A549 (cell line): ENCODE results near the gene SPATA13. TPM values are rescaled to one million over a fixed set of nuclear protein-coding genes. Genes with fewer than 3 reads are reported as not detected.
A peak's percentile ranks its signal among the peaks of the same experiment; 100 is the strongest.

Experiments
- ATAC-seq, 2 experiments: fragments of 200-7000 bp in 1 of 2; fragments of >200 bp in 1 of 2; cut with Nextera tagmentation in 1 of 2; cut with Tn5 transposase in 1 of 2; 3 replicates each; pipeline versions ENCODE4 v1.8.0 to v1.9.1; 2018 to 2020; ENCODE audit warnings: mild to moderate bottlenecking in 1 of 2, moderate library complexity in 1 of 2
- CTCF ChIA-PET: fragments of 300-600 bp; sonication (Branson Sonifier 250); formaldehyde crosslinking; extraction: SDS; loops from one replicate; lab custom pipeline; 2021; ENCODE audit warnings: antibody characterized with exemption, inconsistent platforms; lab: Yijun Ruan, JAX
- POLR2A ChIA-PET: fragments of 350-600 bp; formaldehyde crosslinking; extraction: SDS; loops from one replicate; lab custom pipeline; 2021; ENCODE audit warnings: antibody characterized with exemption, inconsistent platforms; lab: Yijun Ruan, JAX
- DNase-seq, 2 experiments: peaks; one replicate each; pipeline versions ENCODE4 v3.0.0 to v3.0.0-alpha.2; 2011 to 2016; ENCODE audit warnings: low read depth in 1 of 2, low spot score in 1 of 2
- FAIRE-seq: peaks from 2 replicates; lab custom pipeline; 2011; peaks lifted over from hg19 to GRCh38; lab: Jason Lieb, UNC
- H3K27ac ChIP-seq, 2 experiments: fragments of >200 bp; sonication (Bioruptor Twin); formaldehyde crosslinking; 3 replicates each; pipeline ENCODE4 v1.5.1; 2016 to 2017
- H3K4me1 ChIP-seq: fragments of >200 bp; sonication (Bioruptor Twin); formaldehyde crosslinking; 3 replicates; pipeline ENCODE4 v1.6.1; 2016
- H3K4me2 ChIP-seq: fragments of >200 bp; sonication (Bioruptor Twin); formaldehyde crosslinking; 3 replicates; pipeline ENCODE4 v1.6.1; 2016
- H3K4me3 ChIP-seq: fragments of >200 bp; sonication (Bioruptor Twin); formaldehyde crosslinking; 3 replicates; pipeline ENCODE4 v1.5.1; 2016
- H3K9me3 ChIP-seq: fragments of >200 bp; sonication (Bioruptor Twin); formaldehyde crosslinking; 3 replicates; pipeline ENCODE4 v1.6.1; 2016
- ATOH8 ChIP-seq: fragments of 250-450 bp; sonication (Bioruptor Pico); IDR thresholded peaks from 2 replicates; pipeline ENCODE4 v1.5.0; 2020; ENCODE audit warnings: low read depth, mild to moderate bottlenecking, moderate library complexity
- BCL3 ChIP-seq: fragments of >200 bp; sonication (Bioruptor Twin); formaldehyde crosslinking; IDR thresholded peaks from 3 replicates; pipeline ENCODE4 v1.6.1; 2016
- CHD2 ChIP-seq: fragments of 150-350 bp; IDR thresholded peaks from 2 replicates; pipeline ENCODE4 v1.6.1; 2014; ENCODE audit warnings: low read length; ENCODE audit not compliant: partially characterized antibody
- E2F6 ChIP-seq: IDR thresholded peaks from 2 replicates; pipeline ENCODE4 v1.6.1; 2012; ENCODE audit warnings: low read depth, borderline replicate concordance
- ESRRA ChIP-seq: fragments of 150-350 bp; IDR thresholded peaks from 2 replicates; pipeline ENCODE4 v1.6.1; 2014; ENCODE audit warnings: mild to moderate bottlenecking, low read length, borderline replicate concordance
- FOSL2 ChIP-seq, 2 experiments: fragments of 450-650 bp in 1 of 2; fragments of >200 bp in 1 of 2; sonication (Bioruptor Twin) in 1 of 2; formaldehyde crosslinking; IDR thresholded peaks; 2 replicates each; pipeline versions ENCODE4 v1.5.0 to v1.6.1; 2016 to 2020; ENCODE audit warnings: mild to moderate bottlenecking in 1 of 2, moderate library complexity in 1 of 2
- FOXS1 ChIP-seq: fragments of 250-450 bp; sonication (Bioruptor Pico); IDR thresholded peaks from 2 replicates; pipeline ENCODE4 v1.5.0; 2020; ENCODE audit warnings: mild to moderate bottlenecking, moderate library complexity
- GATA3 ChIP-seq: IDR thresholded peaks from 2 replicates; pipeline ENCODE4 v1.6.1; 2012; ENCODE audit warnings: borderline replicate concordance
- HOXB13 ChIP-seq: fragments of 250-450 bp; sonication (Bioruptor Pico); IDR thresholded peaks from 2 replicates; pipeline ENCODE4 v1.5.0; 2020; ENCODE audit warnings: low read depth, mild to moderate bottlenecking, moderate library complexity
- HOXB5 ChIP-seq: fragments of 250-450 bp; sonication (Bioruptor Pico); IDR thresholded peaks from 2 replicates; pipeline ENCODE4 v1.5.0; 2020; ENCODE audit warnings: mild to moderate bottlenecking, moderate library complexity
- JUNB ChIP-seq: fragments of >200 bp; sonication (Bioruptor Twin); formaldehyde crosslinking; IDR thresholded peaks from 2 replicates; pipeline ENCODE4 v1.6.1; 2016
- KDM5A ChIP-seq: fragments of 200-600 bp; sonication (generic); IDR thresholded peaks from 2 replicates; pipeline ENCODE4 v1.6.1; 2016; ENCODE audit warnings: antibody characterized with exemption, mild to moderate bottlenecking
- MAFK ChIP-seq: fragments of 450-650 bp; IDR thresholded peaks from 2 replicates; pipeline ENCODE4 v1.6.1; 2014; ENCODE audit not compliant: partially characterized antibody
- MAZ ChIP-seq: fragments of 150-350 bp; IDR thresholded peaks from 2 replicates; pipeline ENCODE4 v1.6.1; 2014; ENCODE audit warnings: antibody characterized with exemption, low read depth, low read length, borderline replicate concordance
- MYC ChIP-seq: IDR thresholded peaks from 2 replicates; pipeline ENCODE4 v1.6.1; 2012; ENCODE audit warnings: mild to moderate bottlenecking, inconsistent platforms, low read length, improper control_type of control experiment, borderline replicate concordance
- NFE2L2 ChIP-seq: fragments of 150-350 bp; conservative IDR thresholded peaks from 2 replicates; pipeline ENCODE4 v1.6.1; 2014; ENCODE audit warnings: low read length
- PHF8 ChIP-seq: fragments of 200-600 bp; sonication (generic); IDR thresholded peaks from 2 replicates; pipeline ENCODE4 v1.6.1; 2016; ENCODE audit warnings: low read depth, mild to moderate bottlenecking, antibody characterized with exemption, moderate library complexity, borderline replicate concordance
- POLR2AphosphoS2 ChIP-seq: conservative IDR thresholded peaks from 2 replicates; pipeline ENCODE4 v1.6.1; 2012; ENCODE audit warnings: low read length, improper control_type of control experiment, inconsistent platforms
- RARB ChIP-seq: fragments of 250-450 bp; sonication (Bioruptor Pico); IDR thresholded peaks from 2 replicates; pipeline ENCODE4 v1.8.0; 2021; ENCODE audit warnings: mild to moderate bottlenecking, moderate library complexity
- RFX5 ChIP-seq: fragments of 450-650 bp; IDR thresholded peaks from 2 replicates; pipeline ENCODE4 v1.7.1; 2014; ENCODE audit warnings: antibody characterized with exemption, mild to moderate bottlenecking, moderate library complexity
- ZC3H11A ChIP-seq: fragments of 450-650 bp; IDR thresholded peaks from 2 replicates; pipeline ENCODE4 v1.6.1; 2014; ENCODE audit warnings: antibody characterized with exemption, mild to moderate bottlenecking
- ZFP36 ChIP-seq: fragments of 450-650 bp; IDR thresholded peaks from 2 replicates; pipeline ENCODE4 v1.6.1; 2014; ENCODE audit warnings: borderline replicate concordance; ENCODE audit not compliant: partially characterized antibody
- ZSCAN20 ChIP-seq: fragments of 250-450 bp; sonication (Bioruptor Pico); IDR thresholded peaks from 2 replicates; pipeline ENCODE4 v1.8.0; 2022; ENCODE audit warnings: mild to moderate bottlenecking, moderate library complexity
- WGBS: methylation state at CpG from one replicate; pipeline ENCODE4 v1.1.6; 2017; ENCODE audit errors: missing lambda C conversion rate; 5-methylcytosine and 5-hydroxymethylcytosine counted together
- polyA plus RNA-seq, 4 experiments: library from polyadenylated mRNA; depleted of rRNA in 3 of 4; stranded (reverse); fragments of >200 nt; fragmentation: RNase III in 1 of 4; extraction: RNeasy Plus Mini Kit Qiagen cat#74134 plus additional on column Dnase treatment in 1 of 4; gene quantifications; 2 replicates in 3 of 4; 3 replicates in 1 of 4; pipeline ENCODE4 v1.2.3, GENCODE V29; 2011 to 2017
- TF ChIP-seq, protein P1 (sequence below): IDR thresholded peaks from 2 replicates; pipeline ENCODE4 v1.6.1; 2012
- TF ChIP-seq, protein P2 (sequence below): fragments of >200 bp; sonication (Bioruptor Twin); formaldehyde crosslinking; IDR thresholded peaks from 3 replicates; pipeline ENCODE4 v1.5.1; 2016

Gene SPATA13
- polyA plus RNA-seq, 2 of the 4 experiments (the other 2 are of a cell fraction): 3.1 to 6.3 TPM

DNA sequence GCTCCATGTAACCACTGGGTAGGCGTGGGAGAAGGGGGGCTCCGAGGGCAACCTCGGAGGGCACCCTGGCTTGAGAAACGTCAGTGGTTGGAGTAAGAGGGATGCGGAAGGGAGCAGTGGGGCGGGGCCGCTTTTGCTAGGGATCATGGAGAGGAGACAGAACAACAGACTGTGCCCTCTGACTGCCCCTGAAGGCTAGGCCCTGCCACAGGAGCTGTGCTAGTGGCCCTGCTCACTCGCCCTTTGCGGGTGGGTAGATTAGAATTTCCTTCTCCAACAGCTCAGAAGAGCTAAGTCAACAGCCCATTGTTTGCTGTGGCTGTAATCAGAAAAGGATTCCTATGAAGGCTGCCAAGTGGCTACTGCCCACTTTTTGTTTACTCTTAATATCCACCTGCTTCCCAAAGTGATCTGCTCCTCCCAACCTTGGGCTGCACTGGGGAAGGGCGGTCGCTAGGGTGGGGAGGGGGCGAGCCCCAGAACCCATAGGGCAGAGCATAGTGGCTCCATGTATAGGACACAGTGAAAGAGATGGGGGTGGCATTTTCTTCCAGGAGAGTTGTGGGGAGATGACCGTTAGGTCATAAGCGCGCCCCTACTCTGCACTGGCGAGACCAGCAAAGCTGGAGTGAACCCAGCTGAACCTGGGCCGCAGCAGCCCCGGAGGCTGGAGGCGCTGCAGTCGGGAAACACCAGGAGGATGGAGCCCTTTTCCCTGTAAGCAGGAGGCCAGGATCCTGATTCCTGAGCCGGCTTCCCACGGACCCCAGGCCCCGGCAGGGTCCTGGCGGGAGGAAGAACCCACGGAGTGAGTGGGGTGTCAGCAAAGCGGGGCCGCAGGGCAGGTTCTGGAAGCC, 146.9 kb downstream of the SPATA13 start:
- ChIA-PET CTCF (interaction anchor here (1.5 kb wide), 1 partner anchor 15 kb away, joined by 3 read pairs; no protein-coding TSS in a partner anchor), POLR2A (no interaction called here)
- WGBS: 83% methylated on average over 22 of the region's 27 CpGs
- no peak overlapping the region for H3K27ac ChIP-seq
- DNase-seq: peak in 1 of 2 experiments; percentile 8
- no peak for FAIRE-seq
- no peaks in the 10 kb centered on the region for H3K9me3 ChIP-seq
- H3K4me2 ChIP-seq: no peak overlapping the region
- TF ChIP-seq, protein P1, sequence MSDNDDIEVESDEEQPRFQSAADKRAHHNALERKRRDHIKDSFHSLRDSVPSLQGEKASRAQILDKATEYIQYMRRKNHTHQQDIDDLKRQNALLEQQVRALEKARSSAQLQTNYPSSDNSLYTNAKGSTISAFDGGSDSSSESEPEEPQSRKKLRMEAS: no peak
- no peak for TF ChIP-seq BCL3
- no peak for TF ChIP-seq HOXB5 (CRISPR knock-in tag)
- TF ChIP-seq KDM5A: no peak
- TF ChIP-seq JUNB: no peak
- TF ChIP-seq NFE2L2: no peak
- TF ChIP-seq E2F6: no peak
- TF ChIP-seq ZSCAN20 (CRISPR knock-in tag): no peak
- TF ChIP-seq, protein P2, sequence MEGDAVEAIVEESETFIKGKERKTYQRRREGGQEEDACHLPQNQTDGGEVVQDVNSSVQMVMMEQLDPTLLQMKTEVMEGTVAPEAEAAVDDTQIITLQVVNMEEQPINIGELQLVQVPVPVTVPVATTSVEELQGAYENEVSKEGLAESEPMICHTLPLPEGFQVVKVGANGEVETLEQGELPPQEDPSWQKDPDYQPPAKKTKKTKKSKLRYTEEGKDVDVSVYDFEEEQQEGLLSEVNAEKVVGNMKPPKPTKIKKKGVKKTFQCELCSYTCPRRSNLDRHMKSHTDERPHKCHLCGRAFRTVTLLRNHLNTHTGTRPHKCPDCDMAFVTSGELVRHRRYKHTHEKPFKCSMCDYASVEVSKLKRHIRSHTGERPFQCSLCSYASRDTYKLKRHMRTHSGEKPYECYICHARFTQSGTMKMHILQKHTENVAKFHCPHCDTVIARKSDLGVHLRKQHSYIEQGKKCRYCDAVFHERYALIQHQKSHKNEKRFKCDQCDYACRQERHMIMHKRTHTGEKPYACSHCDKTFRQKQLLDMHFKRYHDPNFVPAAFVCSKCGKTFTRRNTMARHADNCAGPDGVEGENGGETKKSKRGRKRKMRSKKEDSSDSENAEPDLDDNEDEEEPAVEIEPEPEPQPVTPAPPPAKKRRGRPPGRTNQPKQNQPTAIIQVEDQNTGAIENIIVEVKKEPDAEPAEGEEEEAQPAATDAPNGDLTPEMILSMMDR: no peak
- no peak overlapping the region for H3K4me3 ChIP-seq
- peaks cover 8% of the 10 kb centered on the region for H3K4me1 ChIP-seq
- peak in 1 of 2 experiments; percentile 53; a peak in 2 of 6 replicates for ATAC-seq

DNA sequence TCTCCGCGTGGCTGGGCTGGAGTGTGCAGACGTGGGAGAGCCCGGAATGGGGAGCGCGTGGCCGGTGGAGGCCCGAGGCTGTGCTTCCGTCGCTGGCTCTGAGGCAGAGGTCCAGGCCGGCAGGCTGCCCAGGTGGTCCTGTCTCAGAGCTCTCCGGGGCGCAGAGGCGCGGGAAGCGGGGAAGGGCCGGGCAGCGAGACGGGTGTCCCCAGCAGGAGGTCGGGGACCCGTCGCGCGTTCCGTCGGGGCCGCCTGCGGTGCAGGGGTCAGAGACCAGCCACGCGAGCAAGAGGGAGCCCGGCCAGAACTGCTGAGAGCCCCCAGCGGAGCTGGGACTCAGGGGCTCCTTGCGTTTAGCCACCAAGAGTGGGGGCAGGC, 147.5 kb downstream of the SPATA13 start:
- FAIRE-seq (no peak), DNase-seq (no peak), ATAC-seq (no peak)
- ChIA-PET POLR2A (no interaction called here), CTCF (interaction anchor here (1.5 kb wide), 1 partner anchor 14 kb away, joined by 3 read pairs; no protein-coding TSS in a partner anchor)
- Histone ChIP-seq H3K9me3 (no peaks in the 10 kb centered on the region), H3K27ac (no peak overlapping the region), H3K4me1 (peaks cover 8% of the 10 kb centered on the region), H3K4me2 (no peak overlapping the region), H3K4me3 (no peak overlapping the region)
- TF ChIP-seq RARB (CRISPR knock-in tag): no peak
- no peak for TF ChIP-seq MAFK
- no peak for TF ChIP-seq FOSL2 (IDR thresholded peaks at IDR 0.05)
- TF ChIP-seq FOSL2 (CRISPR knock-in tag; IDR thresholded peaks at IDR 0.05): no peak
- WGBS: 93% methylated on average over 30 of the region's 33 CpGs

DNA sequence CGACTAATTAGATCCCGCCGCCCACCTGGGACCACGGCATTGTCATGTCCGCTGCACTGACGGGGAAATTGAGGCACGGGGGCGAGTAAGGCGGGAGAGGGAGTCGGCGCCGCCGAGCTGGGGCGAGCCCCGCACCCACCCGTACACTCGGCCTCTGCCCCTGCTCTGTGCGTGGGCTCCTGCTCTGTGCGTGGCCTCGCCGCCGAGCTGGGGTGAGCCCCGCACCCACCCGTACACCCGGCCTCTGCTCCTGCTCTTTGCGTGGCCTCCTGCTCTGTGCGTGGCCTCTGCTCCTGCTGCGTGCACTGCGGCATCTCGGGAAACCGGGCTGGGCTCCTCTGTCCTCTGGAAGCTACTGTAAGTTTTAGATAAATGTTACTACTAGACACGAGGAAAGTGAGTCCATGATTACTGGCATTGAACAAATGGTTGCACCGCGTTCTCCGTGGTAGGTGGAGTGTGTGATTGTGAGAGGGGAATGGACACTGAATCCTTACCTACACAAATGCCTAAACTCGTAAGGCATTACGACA, 148.0 kb downstream of the SPATA13 start:
- DNase-seq (no peak), ATAC-seq (no peak), FAIRE-seq (no peak)
- Histone ChIP-seq H3K4me3 (no peak overlapping the region), H3K9me3 (no peaks in the 10 kb centered on the region), H3K27ac (no peak overlapping the region), H3K4me2 (no peak overlapping the region), H3K4me1 (peaks cover 8% of the 10 kb centered on the region)
- 89% methylated on average over 20 of the region's 37 CpGs for WGBS
- ChIA-PET CTCF (interaction anchor here (1.5 kb wide), 1 partner anchor 14 kb away, joined by 3 read pairs; no protein-coding TSS in a partner anchor), POLR2A (no interaction called here)
- TF ChIP-seq HOXB13 (CRISPR knock-in tag) (no peak), MAFK (no peak), PHF8 (no peak), ATOH8 (no peak), ZC3H11A (no peak), MYC (no peak), ZFP36 (no peak), CHD2 (no peak), MAZ (no peak), ESRRA (no peak), RFX5 (no peak), RARB (CRISPR knock-in tag) (no peak), GATA3 (no peak), POLR2AphosphoS2 (no peak), FOXS1 (no peak)
